ENCODE data around the gene STK10. TPM values are rescaled to one million over a fixed set of nuclear protein-coding genes. Genes with fewer than 3 reads are reported as not detected.

The STK10 gene
- total and polyA plus RNA-seq, 2 experiments from 2014 or later: 21.2 to 28.9 TPM

- no peaks in the 10 kb centered on the region for H4K20me1 ChIP-seq (ENCODE audit: insufficient read depth)
- H3K79me2 ChIP-seq (ENCODE audit: insufficient read depth): no peaks in the 10 kb centered on the region
- H3F3A ChIP-seq (ENCODE audit: insufficient read depth): peaks cover 5% of the 10 kb centered on the region
- H3K9me3 ChIP-seq (ENCODE audit: low read depth): no peaks in the 10 kb centered on the region
- DNase-seq: no peak
- H3K27me3 ChIP-seq (replicated peaks; ENCODE audit: insufficient read depth): no peaks in the 10 kb centered on the region
- no peak overlapping the region for H2AFZ ChIP-seq
- H3K4me1 ChIP-seq (ENCODE audit: insufficient read depth): peaks cover 11% of the 10 kb centered on the region; the same call in 1 of the 2 replicates
- no peaks in the 10 kb centered on the region for H3K9me2 ChIP-seq (ENCODE audit: insufficient read depth)
- in situ Hi-C loops (cut with MboI): no loop called here
- TF ChIP-seq EZH2phosphoT487 (IDR thresholded peaks at IDR 0.05; ENCODE audit: insufficient read depth, low read depth): no peak
- no peak for TF ChIP-seq EZH2 (IDR thresholded peaks at IDR 0.05; ENCODE audit: insufficient read depth, poor library complexity, severe bottlenecking)
- no peaks in the 10 kb centered on the region for H3K36me3 ChIP-seq (ENCODE audit: low read depth)
- no peak overlapping the region for H3K9ac ChIP-seq
- no peak overlapping the region for H3K27ac ChIP-seq
- H3K4me3 ChIP-seq: no peak overlapping the region
- no peak overlapping the region for H3K4me2 ChIP-seq (ENCODE audit: unreplicated experiment)
- WGBS, 2 experiments (ENCODE audit: low coverage in 1 of 2, low lambda C conversion rate in 2 of 2, missing lambda C conversion rate in 2 of 2): 95% methylated on average over 14 of the region's 14 CpGs
Observed at GRCh38 chr5:172082180-172082579, 105.8 kb downstream of the STK10 start.

DNA sequence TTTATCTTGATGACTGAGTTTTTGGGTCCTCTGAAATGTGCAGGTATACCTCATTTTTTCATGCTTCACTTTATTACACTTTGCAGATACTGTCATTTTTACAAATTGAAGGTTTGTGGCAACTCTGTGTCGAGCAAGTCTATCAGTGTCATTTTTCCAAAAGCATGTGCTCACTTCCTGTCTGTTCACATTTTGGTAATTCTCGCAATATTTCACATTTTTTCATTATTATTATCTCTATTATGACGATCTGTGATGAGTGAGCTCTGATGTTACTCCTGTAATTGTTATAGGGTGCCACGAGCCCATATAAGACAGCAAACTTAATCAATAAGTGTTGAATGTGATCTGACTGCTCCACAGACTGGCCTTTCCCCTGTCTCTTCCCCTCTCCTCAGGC is 108.1 kb downstream of the STK10 start:
- Histone ChIP-seq H3K9me3 (ENCODE audit: low read depth) (no peaks in the 10 kb centered on the region), H3K4me1 (ENCODE audit: insufficient read depth) (peaks cover 12% of the 10 kb centered on the region; the same call in 1 of the 2 replicates), H3K27me3 (replicated peaks; ENCODE audit: insufficient read depth) (no peaks in the 10 kb centered on the region), H3K36me3 (ENCODE audit: low read depth) (peaks cover 4% of the 10 kb centered on the region), H2AFZ (no peak overlapping the region), H3K79me2 (ENCODE audit: insufficient read depth) (no peaks in the 10 kb centered on the region), H3K9ac (no peak overlapping the region), H4K20me1 (ENCODE audit: insufficient read depth) (no peaks in the 10 kb centered on the region), H3K9me2 (ENCODE audit: insufficient read depth) (no peaks in the 10 kb centered on the region), H3K27ac (no peak overlapping the region), H3F3A (ENCODE audit: insufficient read depth) (peaks cover 5% of the 10 kb centered on the region), H3K4me2 (ENCODE audit: unreplicated experiment) (no peak overlapping the region), H3K4me3 (no peak overlapping the region)
- in situ Hi-C loops (cut with MboI): no loop called here
- DNase-seq: peak; percentile 14
- 61 to 66% methylated on average over 4 of the region's 4 CpGs for WGBS, 2 experiments (ENCODE audit: low coverage in 1 of 2, low lambda C conversion rate in 2 of 2, missing lambda C conversion rate in 2 of 2)
- no peak for TF ChIP-seq EZH2phosphoT487 (IDR thresholded peaks at IDR 0.05; ENCODE audit: insufficient read depth, low read depth)
- no peak for TF ChIP-seq EZH2 (IDR thresholded peaks at IDR 0.05; ENCODE audit: insufficient read depth, poor library complexity, severe bottlenecking)

- in situ Hi-C loops (cut with MboI): no loop called here
- H3K27me3 ChIP-seq (replicated peaks; ENCODE audit: insufficient read depth): no peaks in the 10 kb centered on the region
- no peak overlapping the region for H3K4me3 ChIP-seq
- H3K4me2 ChIP-seq (ENCODE audit: unreplicated experiment): no peak overlapping the region
- no peak overlapping the region for H3K27ac ChIP-seq
- H3K36me3 ChIP-seq (ENCODE audit: low read depth): peaks cover 10% of the 10 kb centered on the region
- H3K9me3 ChIP-seq (ENCODE audit: low read depth): no peaks in the 10 kb centered on the region
- DNase-seq: no peak
- H3K79me2 ChIP-seq (ENCODE audit: insufficient read depth): no peaks in the 10 kb centered on the region
- 81 to 84% methylated on average over 7 to 8 of the region's 8 CpGs for WGBS, 2 experiments (ENCODE audit: low coverage in 1 of 2, low lambda C conversion rate in 2 of 2, missing lambda C conversion rate in 2 of 2)
- no peak overlapping the region for H2AFZ ChIP-seq
- TF ChIP-seq EZH2phosphoT487 (IDR thresholded peaks at IDR 0.05; ENCODE audit: insufficient read depth, low read depth) (no peak), EZH2 (IDR thresholded peaks at IDR 0.05; ENCODE audit: insufficient read depth, poor library complexity, severe bottlenecking) (no peak)
- no peaks in the 10 kb centered on the region for H3K9me2 ChIP-seq (ENCODE audit: insufficient read depth)
- H3K9ac ChIP-seq: no peak overlapping the region
- H3F3A ChIP-seq (ENCODE audit: insufficient read depth): peaks cover 5% of the 10 kb centered on the region
- peaks cover 12% of the 10 kb centered on the region; the same call in 1 of the 2 replicates for H3K4me1 ChIP-seq (ENCODE audit: insufficient read depth)
- H4K20me1 ChIP-seq (ENCODE audit: insufficient read depth): no peaks in the 10 kb centered on the region
Observed at GRCh38 chr5:172078726-172079345, 109.2 kb downstream of the STK10 start.

DNA sequence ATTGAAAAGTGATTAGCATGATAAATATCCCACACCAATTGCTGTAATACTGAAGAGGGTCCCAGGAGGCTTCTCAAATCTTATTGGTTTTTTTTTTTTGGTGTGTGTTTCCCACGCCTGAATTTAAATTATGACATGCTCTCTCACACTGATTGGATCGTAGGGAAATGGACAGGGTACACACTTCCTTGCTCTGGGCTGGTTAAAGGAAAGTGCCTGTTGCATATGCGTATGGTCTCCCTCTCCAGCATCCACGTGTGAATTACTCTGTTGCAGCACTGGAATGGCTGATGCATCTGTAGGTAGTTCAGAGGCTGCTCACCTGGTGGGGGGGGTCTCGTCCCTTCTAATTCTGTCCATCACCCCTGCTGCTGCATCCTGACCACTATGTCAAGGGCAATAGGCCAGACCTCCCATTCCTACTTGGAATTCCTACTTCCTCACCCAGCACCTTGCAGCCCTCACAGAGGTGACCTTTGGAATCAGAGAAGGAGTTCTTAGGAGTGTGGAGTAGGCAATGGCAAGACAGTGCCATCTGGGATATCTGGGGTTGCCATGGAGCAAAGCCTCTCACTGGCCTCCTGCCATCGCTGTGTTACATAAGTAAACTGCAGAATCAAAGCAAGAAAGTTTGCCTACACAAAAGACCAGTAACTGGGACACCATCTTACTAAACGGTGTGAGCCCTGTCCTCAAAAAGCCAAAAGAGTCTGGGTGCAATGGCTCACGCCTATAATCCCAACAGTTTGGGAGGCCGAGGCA is 110.2 kb downstream of the STK10 start:
- DNase-seq: no peak
- Histone ChIP-seq H3K27me3 (replicated peaks; ENCODE audit: insufficient read depth) (no peaks in the 10 kb centered on the region), H3K27ac (no peak overlapping the region), H4K20me1 (ENCODE audit: insufficient read depth) (no peaks in the 10 kb centered on the region), H2AFZ (no peak overlapping the region), H3K9me2 (ENCODE audit: insufficient read depth) (no peaks in the 10 kb centered on the region), H3K36me3 (ENCODE audit: low read depth) (peaks cover 10% of the 10 kb centered on the region), H3K9ac (no peak overlapping the region), H3K9me3 (ENCODE audit: low read depth) (no peaks in the 10 kb centered on the region), H3F3A (ENCODE audit: insufficient read depth) (peaks cover 5% of the 10 kb centered on the region), H3K79me2 (ENCODE audit: insufficient read depth) (0 out of 2 replicates have a peak, but pooled peaks cover 3% of the 10 kb centered on the region), H3K4me1 (ENCODE audit: insufficient read depth) (peaks cover 12% of the 10 kb centered on the region; the same call in 1 of the 2 replicates), H3K4me2 (ENCODE audit: unreplicated experiment) (no peak overlapping the region), H3K4me3 (no peak overlapping the region)
- in situ Hi-C loops (cut with MboI): no loop called here
- 73 to 84% methylated on average over 9 of the region's 9 CpGs for WGBS, 2 experiments (ENCODE audit: low coverage in 1 of 2, low lambda C conversion rate in 2 of 2, missing lambda C conversion rate in 2 of 2)
- TF ChIP-seq EZH2 (IDR thresholded peaks at IDR 0.05; ENCODE audit: insufficient read depth, poor library complexity, severe bottlenecking) (no peak), EZH2phosphoT487 (IDR thresholded peaks at IDR 0.05; ENCODE audit: insufficient read depth, low read depth) (no peak)
